Panc1 (cell line): ENCODE measurements around the gene ETV2. TPM values are rescaled to one million over a fixed set of nuclear protein-coding genes. Genes with fewer than 3 reads are reported as not detected.
"Not testable (repeated sequence)": the region's sequence is repeated elsewhere in the genome, so short reads cannot be mapped to it uniquely, and the experiment has no call there.

Source experiments
- ATAC-seq: fragments of 200-7000 bp; cut with Tn5 transposase; 2 replicates; pipeline ENCODE4 v1.9.1; 2020; ENCODE audit warnings: mild to moderate bottlenecking, moderate library complexity
- BruUV-seq: library from RNA; stranded (reverse); fragments of 400-500 nt; replicated peaks from 2 replicates; lab custom pipeline; 2021; lab: Mats Ljungman, UMichigan
- CTCF ChIA-PET: fragments of 300-600 bp; sonication (Branson Sonifier 250); formaldehyde crosslinking; loops from one replicate; lab custom pipeline; 2022; ENCODE audit warnings: antibody characterized with exemption; lab: Charles Lee
- POLR2A ChIA-PET: fragments of 300-600 bp; sonication (Branson Sonifier 250); formaldehyde crosslinking; loops from one replicate; lab custom pipeline; 2022; ENCODE audit warnings: antibody characterized with exemption; lab: Charles Lee
- DNase-seq: peaks from one replicate; pipeline ENCODE4 v3.0.0-alpha.2; 2010; ENCODE audit warnings: low read depth, low spot score
- H3K27ac ChIP-seq: 2 replicates; pipeline ENCODE4 v1.5.1; 2011; ENCODE audit warnings: mild to moderate bottlenecking, low read length, inconsistent platforms
- H3K27me3 ChIP-seq: fragments of 200-500 bp; sonication (Bioruptor generic); 2 replicates; pipeline ENCODE4 v1.6.0; 2014; ENCODE audit warnings: low read length, inconsistent platforms; ENCODE audit not compliant: control insufficient read depth, insufficient read depth
- H3K36me3 ChIP-seq: fragments of 200-500 bp; sonication (Bioruptor generic); 2 replicates; pipeline ENCODE4 v1.5.1; 2014; ENCODE audit warnings: inconsistent platforms, mild to moderate bottlenecking, low read length, moderate library complexity; ENCODE audit not compliant: control insufficient read depth, insufficient read depth
- H3K4me1 ChIP-seq: 2 replicates; pipeline ENCODE4 v1.5.1; 2011; ENCODE audit warnings: inconsistent platforms, mild to moderate bottlenecking, low read length, moderate library complexity; ENCODE audit not compliant: control insufficient read depth, insufficient read depth
- H3K4me3 ChIP-seq, 2 experiments: 2 replicates each; pipeline ENCODE4 v1.5.1; 2011 to 2012; ENCODE audit warnings: low read depth in 2 of 2, low read length in 2 of 2, mild to moderate bottlenecking in 2 of 2, inconsistent platforms in 1 of 2, moderate library complexity in 1 of 2
- H3K9me3 ChIP-seq: fragments of 200-500 bp; sonication (Bioruptor generic); 2 replicates; pipeline ENCODE4 v1.5.1; 2014; ENCODE audit warnings: low read depth, mild to moderate bottlenecking, inconsistent platforms, low read length, moderate library complexity; ENCODE audit not compliant: control insufficient read depth, insufficient read depth
- POLR2AphosphoS5 ChIP-seq: IDR thresholded peaks from 2 replicates; pipeline ENCODE4 v1.6.1; 2012; ENCODE audit warnings: mild to moderate bottlenecking, low read depth, low read length, moderate library complexity
- SIN3A ChIP-seq: IDR thresholded peaks from 2 replicates; pipeline ENCODE4 v1.6.1; 2012; ENCODE audit warnings: low read depth, mild to moderate bottlenecking, low read length, moderate library complexity, borderline replicate concordance; ENCODE audit not compliant: insufficient read depth
- TCF7L2 ChIP-seq: IDR thresholded peaks from 2 replicates; pipeline ENCODE4 v1.6.1; 2011; ENCODE audit warnings: mild to moderate bottlenecking, low read depth, low read length, inconsistent platforms
- in situ Hi-C: cut with HindIII; loops from 2 replicates; pipeline ENCODE4 v1.10.0; 2016; ENCODE audit warnings: low sequenced_read_pairs, low pct_unique_long_range_greater_than_20kb
- intact Hi-C: fragments of 100-400 bp; cut with micrococcal nuclease; formaldehyde crosslinking; loops from one replicate; pipeline ENCODE4 v1.10.0; 2022; ENCODE audit not compliant: unreplicated experiment
- total RNA-seq: library from RNA; stranded (reverse); gene quantifications from one replicate; pipeline ENCODE4 v1.2.1, GENCODE V29; 2021; ENCODE audit not compliant: unreplicated experiment
- TF ChIP-seq, protein P1 (sequence below): fragments of 450-650 bp; IDR thresholded peaks from 2 replicates; pipeline ENCODE4 v1.5.1; 2017; ENCODE audit warnings: mild to moderate bottlenecking
- TF ChIP-seq, protein P2 (sequence below), 2 experiments: IDR thresholded peaks; 2 replicates each; pipeline ENCODE4 v1.6.1; 2011 to 2012; ENCODE audit warnings: low read depth in 2 of 2, control low read depth in 1 of 2, low read length in 1 of 2, mild to moderate bottlenecking in 1 of 2, moderate library complexity in 1 of 2; ENCODE audit not compliant: insufficient read depth in 1 of 2

ETV2 gene
- total RNA-seq, 1 experiment from 2014 or later: 2.8 TPM

DNA sequence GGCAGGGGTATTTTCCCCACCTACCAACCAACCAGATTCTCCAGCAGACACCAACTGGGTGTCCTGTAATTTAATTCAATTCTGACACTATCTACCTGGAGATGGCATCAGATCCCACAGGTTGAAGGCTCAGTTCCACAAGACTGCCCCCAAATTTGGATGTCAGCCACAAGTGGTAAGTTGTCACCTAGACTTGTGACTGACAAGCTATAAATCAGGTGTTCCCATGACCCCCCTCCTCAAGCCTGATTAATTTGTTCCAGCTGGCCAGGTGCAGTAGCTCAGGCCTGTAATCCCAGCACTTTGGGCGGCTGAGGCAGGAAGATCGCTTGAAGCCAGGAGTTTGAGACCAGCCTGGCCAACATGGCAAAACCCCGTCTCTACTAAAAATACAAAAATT lies 39.6 kb upstream of the ETV2 start:
- H3K36me3 ChIP-seq: no peaks in the 10 kb centered on the region
- TF ChIP-seq SIN3A (no peak), POLR2AphosphoS5 (no peak), TCF7L2 (no peak)
- TF ChIP-seq, protein P1, sequence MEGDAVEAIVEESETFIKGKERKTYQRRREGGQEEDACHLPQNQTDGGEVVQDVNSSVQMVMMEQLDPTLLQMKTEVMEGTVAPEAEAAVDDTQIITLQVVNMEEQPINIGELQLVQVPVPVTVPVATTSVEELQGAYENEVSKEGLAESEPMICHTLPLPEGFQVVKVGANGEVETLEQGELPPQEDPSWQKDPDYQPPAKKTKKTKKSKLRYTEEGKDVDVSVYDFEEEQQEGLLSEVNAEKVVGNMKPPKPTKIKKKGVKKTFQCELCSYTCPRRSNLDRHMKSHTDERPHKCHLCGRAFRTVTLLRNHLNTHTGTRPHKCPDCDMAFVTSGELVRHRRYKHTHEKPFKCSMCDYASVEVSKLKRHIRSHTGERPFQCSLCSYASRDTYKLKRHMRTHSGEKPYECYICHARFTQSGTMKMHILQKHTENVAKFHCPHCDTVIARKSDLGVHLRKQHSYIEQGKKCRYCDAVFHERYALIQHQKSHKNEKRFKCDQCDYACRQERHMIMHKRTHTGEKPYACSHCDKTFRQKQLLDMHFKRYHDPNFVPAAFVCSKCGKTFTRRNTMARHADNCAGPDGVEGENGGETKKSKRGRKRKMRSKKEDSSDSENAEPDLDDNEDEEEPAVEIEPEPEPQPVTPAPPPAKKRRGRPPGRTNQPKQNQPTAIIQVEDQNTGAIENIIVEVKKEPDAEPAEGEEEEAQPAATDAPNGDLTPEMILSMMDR: no peak
- TF ChIP-seq, protein P2, sequence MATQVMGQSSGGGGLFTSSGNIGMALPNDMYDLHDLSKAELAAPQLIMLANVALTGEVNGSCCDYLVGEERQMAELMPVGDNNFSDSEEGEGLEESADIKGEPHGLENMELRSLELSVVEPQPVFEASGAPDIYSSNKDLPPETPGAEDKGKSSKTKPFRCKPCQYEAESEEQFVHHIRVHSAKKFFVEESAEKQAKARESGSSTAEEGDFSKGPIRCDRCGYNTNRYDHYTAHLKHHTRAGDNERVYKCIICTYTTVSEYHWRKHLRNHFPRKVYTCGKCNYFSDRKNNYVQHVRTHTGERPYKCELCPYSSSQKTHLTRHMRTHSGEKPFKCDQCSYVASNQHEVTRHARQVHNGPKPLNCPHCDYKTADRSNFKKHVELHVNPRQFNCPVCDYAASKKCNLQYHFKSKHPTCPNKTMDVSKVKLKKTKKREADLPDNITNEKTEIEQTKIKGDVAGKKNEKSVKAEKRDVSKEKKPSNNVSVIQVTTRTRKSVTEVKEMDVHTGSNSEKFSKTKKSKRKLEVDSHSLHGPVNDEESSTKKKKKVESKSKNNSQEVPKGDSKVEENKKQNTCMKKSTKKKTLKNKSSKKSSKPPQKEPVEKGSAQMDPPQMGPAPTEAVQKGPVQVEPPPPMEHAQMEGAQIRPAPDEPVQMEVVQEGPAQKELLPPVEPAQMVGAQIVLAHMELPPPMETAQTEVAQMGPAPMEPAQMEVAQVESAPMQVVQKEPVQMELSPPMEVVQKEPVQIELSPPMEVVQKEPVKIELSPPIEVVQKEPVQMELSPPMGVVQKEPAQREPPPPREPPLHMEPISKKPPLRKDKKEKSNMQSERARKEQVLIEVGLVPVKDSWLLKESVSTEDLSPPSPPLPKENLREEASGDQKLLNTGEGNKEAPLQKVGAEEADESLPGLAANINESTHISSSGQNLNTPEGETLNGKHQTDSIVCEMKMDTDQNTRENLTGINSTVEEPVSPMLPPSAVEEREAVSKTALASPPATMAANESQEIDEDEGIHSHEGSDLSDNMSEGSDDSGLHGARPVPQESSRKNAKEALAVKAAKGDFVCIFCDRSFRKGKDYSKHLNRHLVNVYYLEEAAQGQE (IDR thresholded peaks at IDR 0.05; ENCODE audit: insufficient read depth in 1 of 2, low read depth in 2 of 2, low read length in 1 of 2): no peak
- H3K9me3 ChIP-seq: no peaks in the 10 kb centered on the region
- intact Hi-C loops (no loop called here), in situ Hi-C loops (no loop called here)
- POLR2A ChIA-PET: no interaction called here
- CTCF ChIA-PET: no interaction called here
- DNase-seq (no peak), ATAC-seq (no peak)
- H3K4me3 ChIP-seq: no peak overlapping the region
- BruUV-seq: no TSS peak
- no peaks in the 10 kb centered on the region for H3K4me1 ChIP-seq
- H3K27ac ChIP-seq: no peak overlapping the region
- no peaks in the 10 kb centered on the region for H3K27me3 ChIP-seq

DNA sequence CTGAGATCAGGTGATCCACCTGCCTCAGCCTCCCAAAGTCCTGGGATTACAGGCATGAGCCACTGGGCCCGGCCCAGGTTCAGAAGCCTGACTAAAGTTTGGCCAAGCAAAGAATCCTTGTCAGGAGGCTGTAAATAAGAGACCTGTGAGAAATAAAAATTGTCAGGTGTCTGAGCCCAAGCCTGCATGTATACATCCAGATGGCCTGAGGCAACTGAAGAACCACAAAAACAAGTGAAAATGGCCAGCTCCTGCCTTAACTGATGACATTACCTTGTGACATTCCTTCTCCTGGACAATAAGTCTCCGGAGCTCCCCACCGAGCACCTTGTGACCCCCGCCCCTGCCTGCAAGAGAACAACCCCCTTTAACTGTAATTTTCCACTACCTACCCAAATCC lies 37.1 kb upstream of the ETV2 start:
- CTCF ChIA-PET, in situ Hi-C loops: not testable (repeated sequence)

DNA sequence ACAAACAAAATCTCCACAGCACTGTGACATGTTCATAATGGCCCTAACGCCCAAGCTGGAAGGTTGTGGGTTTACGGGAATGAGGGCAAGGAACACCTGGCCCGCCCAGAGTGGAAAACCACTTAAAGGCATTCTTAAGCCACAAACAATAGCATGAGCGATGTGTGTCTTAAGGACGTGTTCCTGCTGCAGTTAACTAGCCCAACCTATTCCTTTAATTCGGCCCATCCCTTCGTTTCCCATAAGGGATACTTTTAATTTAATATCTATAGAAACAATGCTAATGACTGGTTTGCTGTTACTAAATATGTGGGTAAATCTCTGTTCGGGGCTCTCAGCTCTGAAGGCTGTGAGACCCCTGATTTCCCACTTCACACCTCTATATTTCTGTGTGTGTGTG lies 34.4 kb upstream of the ETV2 start:
- intact Hi-C loops, in situ Hi-C loops: not testable (repeated sequence)

More for the DNA sequence above, 37.1 kb upstream of the ETV2 start:
- H3K4me1 ChIP-seq, DNase-seq, intact Hi-C loops, H3K36me3 ChIP-seq, POLR2A ChIA-PET, H3K4me3 ChIP-seq, BruUV-seq, ATAC-seq, H3K27me3 ChIP-seq, H3K9me3 ChIP-seq, H3K27ac ChIP-seq: not testable (repeated sequence)

More for the DNA sequence above, 34.4 kb upstream of the ETV2 start:
- H3K4me3 ChIP-seq, H3K36me3 ChIP-seq, H3K27me3 ChIP-seq, H3K9me3 ChIP-seq, BruUV-seq, CTCF ChIA-PET, POLR2A ChIA-PET, H3K4me1 ChIP-seq, ATAC-seq, DNase-seq, H3K27ac ChIP-seq: not testable (repeated sequence)
